Skeletal muscle cell (primary cell): ENCODE data around the gene ARHGAP12.
"Not testable (repeated sequence)": the region's sequence is repeated elsewhere in the genome, so short reads cannot be mapped to it uniquely, and the experiment has no call there.

Source experiments
- DNase-seq: peaks from one replicate; pipeline ENCODE4 v3.0.0-alpha.2; 2010; ENCODE audit warnings: low read depth
- H3K4me3 ChIP-seq: 2 replicates; pipeline ENCODE4 v1.5.1; 2011; ENCODE audit warnings: low read depth, mild to moderate bottlenecking, control low read depth, low read length, moderate library complexity

The ARHGAP12 gene

DNA sequence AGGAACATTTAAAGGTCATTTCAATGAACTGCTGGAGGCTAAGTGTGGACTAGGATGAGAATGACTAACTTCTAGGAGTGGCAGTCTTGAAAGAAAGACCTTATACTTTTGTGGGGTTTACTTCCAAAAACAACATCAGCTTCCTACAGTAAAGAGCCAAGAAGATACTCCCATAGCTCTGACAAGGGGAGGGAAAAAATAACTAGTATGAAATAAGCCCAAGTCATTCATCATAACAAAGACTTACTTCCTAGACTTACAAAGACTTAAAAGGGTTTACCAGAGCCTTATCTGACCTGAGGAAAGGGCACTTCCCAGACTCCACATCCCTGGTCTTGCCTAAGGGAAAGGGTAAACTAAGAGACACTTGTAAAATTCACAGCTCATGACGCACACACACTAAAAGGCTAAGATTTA is 31.7 kb downstream of the ARHGAP12 start:
- peak; percentile 20 for DNase-seq
- no peak overlapping the region for H3K4me3 ChIP-seq

DNA sequence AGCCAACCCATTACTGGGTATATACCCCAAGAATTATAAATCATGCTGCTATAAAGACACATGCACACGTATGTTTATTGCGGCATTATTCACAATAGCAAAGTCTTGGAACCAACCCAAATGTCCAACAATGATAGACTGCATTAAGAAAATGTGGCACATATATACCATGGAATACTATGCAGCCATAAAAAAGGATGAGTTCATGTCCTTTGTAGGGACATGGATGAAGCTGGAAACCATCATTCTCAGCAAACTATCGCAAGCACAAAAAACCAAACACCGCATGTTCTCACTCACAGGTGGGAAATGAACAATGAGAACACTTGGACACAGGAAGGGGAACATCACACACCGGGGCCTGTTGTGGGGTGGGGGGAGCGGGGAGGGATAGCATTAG is 32.9 kb downstream of the ARHGAP12 start:
- not testable (repeated sequence) for H3K4me3 ChIP-seq, DNase-seq

DNA sequence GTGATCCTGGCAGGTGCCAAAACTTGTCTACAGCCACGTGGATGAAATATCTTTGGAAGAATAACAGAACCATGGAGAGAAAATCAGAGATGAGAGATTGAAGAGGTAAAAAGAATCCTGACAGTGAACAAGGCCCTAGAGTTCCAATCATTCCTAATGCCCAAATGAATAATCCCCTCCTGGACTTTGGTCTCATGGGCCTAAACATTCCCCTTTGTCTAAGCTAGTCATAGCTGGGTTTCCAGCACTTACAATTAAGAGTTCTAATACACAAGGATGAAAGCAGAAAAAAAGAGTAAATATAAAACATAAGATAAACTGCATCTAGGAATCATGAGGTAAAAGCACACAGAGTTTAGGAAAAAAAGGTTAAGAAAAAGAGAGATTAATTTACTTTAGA is 40.2 kb downstream of the ARHGAP12 start:
- H3K4me3 ChIP-seq, result no peak overlapping the region
- no peak for DNase-seq

DNA sequence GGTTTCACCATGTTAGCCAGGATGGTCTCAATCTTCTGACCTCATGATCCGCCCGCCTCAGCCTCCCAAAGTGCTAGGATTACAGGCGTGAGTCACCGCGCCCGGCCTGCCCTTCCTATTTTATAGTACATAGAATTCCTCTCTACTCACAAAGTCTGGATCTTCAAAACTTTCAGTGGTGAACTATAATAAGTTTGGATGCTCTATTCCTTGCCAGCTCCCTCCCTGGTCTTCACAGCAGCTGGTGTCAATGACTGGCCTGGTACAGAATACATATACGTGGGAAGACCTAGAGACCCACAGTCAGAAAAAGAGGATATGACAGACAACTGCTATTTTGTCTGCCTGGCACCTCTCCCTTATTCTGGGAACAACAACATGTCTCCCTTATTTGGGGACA is 40.8 kb downstream of the ARHGAP12 start:
- H3K4me3 ChIP-seq, result no peak overlapping the region
- DNase-seq, result no peak

DNA sequence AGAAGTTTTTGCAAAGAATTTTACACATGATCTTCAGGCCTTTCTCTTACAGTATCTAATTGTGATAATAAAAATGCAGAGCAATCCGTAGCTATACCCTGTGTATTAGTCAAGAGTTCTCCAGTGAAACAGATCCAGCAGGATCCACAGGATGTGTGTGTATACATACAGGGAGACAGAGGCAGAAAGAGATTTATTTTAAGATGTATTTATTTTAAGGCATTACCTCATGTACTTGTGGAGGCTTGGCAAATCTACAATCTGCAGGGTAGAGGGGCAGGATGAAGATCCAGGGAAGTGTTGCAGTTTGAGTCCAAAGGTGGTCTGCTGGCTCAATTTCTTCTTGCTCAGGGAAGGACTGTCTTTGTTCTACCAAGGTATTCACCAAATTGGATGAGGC is 41.7 kb downstream of the ARHGAP12 start:
- no peak overlapping the region for H3K4me3 ChIP-seq
- DNase-seq, result no peak

DNA sequence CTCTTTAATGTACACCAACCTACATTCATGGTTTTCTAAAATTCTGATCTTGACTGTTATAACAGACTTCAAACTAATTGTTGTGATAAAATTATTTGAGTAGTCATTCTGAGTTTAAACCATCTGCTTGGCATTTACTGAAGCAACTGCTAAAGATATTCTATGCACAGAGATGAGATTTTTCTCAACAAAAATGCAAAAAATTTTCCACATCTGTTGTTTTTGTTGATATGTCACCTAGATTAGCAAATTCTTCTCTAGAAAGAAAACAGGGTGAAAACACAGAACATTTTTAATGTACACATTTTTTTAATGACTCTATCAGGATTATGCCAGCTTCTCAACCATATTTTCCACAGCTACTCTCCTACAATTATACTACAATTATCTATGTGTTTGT is 42.7 kb downstream of the ARHGAP12 start:
- no peak overlapping the region for H3K4me3 ChIP-seq
- DNase-seq, result no peak

DNA sequence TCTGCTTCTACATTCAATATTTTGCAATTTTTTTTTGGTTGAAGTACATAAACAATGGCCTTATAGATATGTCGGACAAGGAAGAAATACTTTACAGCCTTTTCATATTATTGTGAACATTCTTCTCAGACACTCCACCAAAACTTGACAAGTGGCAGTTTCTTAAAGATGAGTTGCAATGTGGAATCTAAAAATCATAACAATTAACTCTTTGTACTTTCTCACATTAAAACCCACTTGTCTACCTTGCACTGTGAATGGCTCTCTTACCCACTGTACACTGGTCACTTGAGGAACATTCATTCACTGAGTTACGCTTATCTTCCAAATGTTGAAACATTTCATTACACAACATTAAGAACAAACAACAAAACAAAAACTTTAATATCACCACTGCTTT is 44.2 kb downstream of the ARHGAP12 start:
- DNase-seq, result no peak

DNA sequence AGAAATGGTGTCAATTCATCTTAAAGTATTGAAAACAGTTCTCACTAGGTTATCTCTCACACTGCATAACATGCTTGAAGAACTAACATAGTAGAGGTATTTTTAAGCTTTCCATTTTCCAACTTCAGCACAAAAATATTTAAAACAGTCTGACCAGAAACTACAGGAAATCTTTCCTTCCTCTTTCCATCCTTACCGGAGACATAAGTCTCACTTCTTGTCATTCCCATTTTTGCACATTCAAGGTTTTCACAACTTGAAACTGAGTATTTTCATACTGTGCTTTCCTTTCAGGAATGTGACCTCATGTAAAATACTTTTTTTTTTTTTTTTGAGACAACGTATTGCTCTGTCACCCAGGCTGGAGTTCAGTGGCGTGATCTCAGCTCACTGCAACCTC is 45.2 kb downstream of the ARHGAP12 start:
- DNase-seq, result no peak
- H3K4me3 ChIP-seq, result no peak overlapping the region

More for the DNA sequence above, 44.2 kb downstream of the ARHGAP12 start:
- H3K4me3 ChIP-seq, result no peak overlapping the region

DNA sequence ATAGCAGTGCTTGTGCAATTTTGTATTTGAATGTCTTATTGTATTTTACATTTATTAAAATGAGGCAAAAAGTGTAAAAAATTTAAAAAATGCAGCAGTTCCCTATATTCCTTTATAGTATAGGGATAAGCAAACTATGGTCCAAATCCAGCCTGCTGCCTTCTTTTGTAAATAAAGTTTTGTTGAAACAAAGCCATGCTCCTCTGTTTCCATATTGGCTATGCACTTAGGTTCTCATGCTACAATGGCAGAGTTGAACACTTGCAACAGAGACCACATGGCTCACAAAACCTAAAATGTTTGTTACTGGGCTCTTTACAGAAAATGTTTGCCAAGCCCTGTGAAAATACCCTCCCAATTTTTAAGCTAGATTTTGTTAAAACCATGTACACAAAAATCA is 50.1 kb downstream of the ARHGAP12 start:
- DNase-seq, result no peak
- no peak overlapping the region for H3K4me3 ChIP-seq

DNA sequence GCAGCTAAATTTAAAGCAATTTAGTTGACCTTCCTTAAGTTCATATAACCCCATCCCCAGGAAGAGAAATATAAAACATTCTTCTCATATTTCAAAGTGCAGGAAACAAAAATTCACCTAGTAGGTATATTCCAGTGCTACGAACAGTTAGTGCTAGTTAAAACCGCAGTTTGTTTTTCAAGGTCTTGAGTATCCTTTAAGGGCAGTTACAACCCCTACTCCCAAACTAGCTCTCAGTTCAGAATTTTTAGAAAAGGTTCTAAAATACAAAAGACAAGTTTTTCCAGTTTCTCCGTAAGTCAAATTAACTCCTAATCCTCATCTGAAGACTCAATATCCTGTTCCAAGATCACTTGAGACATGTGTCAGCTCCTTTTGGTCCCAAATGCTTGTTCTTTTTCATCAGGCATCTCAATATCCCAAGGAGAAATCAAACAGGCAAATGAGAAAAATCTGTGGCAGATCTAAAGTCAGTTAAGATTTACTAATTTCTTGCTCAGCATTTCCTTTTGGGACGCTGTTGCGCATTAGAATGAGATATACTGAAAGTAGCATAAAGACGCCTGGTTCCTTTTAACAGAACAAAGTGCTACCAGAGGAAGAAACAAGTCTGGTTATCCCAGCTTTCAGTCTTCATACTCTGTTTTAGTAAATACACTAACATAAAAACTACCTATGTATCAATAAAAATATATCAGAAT is 51.8 kb downstream of the ARHGAP12 start:
- H3K4me3 ChIP-seq, result no peak overlapping the region
- no peak for DNase-seq

DNA sequence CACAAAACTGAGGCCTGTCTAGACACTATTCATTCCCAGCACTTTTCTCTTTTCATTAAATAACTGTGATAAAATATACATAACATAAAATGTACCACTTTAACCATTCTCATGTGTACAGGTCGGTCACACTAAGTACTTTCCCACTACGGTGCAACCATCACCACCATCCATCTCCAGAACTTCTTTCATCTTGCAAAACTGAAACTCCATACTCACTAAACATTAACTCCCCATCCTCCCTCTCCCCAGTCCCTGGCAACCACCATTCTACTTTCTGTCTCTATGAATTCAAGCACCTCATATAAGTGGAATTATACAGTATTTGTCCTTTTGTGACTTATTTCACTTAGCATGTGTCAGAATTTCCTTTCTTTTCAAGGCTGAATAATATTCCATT is 53.0 kb downstream of the ARHGAP12 start:
- no peak for DNase-seq
- no peak overlapping the region for H3K4me3 ChIP-seq

DNA sequence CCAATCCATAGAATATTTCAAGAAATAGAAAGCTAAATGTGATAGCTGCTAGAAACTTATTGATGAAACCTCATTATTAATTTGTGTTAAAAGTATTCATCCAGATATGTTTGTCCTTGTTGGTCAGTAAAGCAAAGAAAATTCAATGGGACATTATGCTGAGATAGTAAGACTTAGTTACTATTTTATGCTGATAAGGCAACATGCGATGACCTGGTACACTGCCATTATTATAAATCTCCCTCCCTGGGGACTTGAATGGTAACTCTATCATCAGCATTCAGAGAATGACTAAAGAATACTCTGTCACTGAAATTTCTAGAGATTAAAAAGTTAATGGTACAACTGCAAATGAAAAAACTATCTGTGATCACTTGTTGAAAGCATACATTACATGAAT is 54.9 kb downstream of the ARHGAP12 start:
- no peak overlapping the region for H3K4me3 ChIP-seq
- DNase-seq, result no peak

DNA sequence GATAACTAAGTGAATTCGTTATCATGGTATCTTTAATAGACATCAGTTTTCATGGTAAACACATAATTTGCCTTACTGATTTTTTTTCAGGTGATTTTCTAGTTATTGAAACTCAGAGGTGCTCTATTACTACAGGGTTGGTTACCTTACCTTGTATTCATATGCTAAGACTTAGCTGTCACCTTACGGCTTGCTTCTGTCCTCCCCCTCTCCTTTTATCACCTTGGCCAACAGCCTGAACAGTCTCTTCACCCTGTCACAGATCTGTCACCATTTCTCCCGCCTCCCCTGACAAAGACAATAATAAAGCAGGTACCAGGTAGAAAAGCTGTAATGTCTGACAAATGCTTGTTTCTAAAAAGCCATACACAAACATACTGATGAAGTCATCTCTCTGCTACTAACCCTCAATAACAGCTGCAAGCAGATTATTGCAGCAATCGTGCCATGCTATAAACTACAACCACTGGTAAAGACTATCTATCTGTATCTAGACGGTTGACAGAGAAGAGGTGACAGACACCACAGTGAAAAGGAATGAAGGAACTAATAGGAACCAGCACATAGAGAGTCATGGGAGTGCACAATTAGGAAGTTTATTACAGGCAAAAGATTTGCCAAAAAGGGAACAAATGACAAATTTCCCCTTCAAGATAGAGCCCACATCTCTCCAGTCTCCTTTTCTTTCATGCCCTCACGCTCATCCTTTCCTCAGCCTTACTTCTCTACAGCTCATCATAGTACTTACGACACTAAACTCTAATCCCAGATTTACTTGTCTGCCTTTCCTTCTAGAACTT is 57.2 kb downstream of the ARHGAP12 start:
- no peak for DNase-seq
- no peak overlapping the region for H3K4me3 ChIP-seq

DNA sequence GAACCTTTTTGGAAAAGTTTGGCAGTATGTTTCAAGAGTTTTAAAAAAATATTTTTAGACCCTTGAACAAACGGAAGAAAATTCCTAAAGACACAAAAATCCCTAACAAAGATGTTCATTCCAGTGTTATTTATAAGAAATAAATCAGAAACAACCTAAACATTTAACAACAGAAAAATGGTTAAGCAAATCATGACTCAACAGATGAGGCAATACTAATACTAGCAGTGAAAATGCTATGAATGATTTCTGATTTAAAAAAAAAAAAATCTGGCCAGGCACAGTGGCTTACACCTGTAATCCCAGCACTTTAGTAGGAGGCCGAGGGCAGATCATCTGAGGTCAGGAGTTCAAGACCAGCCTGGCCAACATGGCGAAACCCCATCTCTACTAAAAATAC is 61.0 kb downstream of the ARHGAP12 start:
- no peak for DNase-seq

DNA sequence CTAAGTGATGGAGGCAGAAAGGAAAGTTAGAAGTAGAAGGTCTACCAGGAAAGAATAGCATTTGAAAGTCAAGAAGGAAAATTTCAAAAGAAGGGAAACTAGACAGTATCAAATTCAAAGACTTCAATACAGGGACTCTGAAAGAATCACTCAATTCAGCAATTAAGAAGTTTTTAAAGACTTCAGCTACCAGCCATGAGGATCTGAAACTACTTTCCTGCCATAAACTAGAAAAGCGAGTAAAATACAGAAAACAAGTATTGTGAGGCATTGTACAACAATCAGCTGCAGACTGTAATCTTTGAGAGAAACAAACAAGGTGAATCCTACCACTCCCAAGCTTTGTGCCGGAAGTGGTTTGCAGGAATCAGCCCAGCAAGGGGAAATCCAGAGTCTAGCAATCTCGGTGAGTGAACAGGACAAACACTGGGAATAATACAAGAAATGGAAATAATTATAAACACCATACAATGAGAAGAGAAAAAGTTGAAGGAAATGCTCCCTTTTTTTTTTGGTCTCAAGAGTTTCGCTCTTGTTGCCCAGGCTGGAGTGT is 62.4 kb downstream of the ARHGAP12 start:
- no peak overlapping the region for H3K4me3 ChIP-seq
- DNase-seq, result no peak

More for the DNA sequence above, 61.0 kb downstream of the ARHGAP12 start:
- no peak overlapping the region for H3K4me3 ChIP-seq

DNA sequence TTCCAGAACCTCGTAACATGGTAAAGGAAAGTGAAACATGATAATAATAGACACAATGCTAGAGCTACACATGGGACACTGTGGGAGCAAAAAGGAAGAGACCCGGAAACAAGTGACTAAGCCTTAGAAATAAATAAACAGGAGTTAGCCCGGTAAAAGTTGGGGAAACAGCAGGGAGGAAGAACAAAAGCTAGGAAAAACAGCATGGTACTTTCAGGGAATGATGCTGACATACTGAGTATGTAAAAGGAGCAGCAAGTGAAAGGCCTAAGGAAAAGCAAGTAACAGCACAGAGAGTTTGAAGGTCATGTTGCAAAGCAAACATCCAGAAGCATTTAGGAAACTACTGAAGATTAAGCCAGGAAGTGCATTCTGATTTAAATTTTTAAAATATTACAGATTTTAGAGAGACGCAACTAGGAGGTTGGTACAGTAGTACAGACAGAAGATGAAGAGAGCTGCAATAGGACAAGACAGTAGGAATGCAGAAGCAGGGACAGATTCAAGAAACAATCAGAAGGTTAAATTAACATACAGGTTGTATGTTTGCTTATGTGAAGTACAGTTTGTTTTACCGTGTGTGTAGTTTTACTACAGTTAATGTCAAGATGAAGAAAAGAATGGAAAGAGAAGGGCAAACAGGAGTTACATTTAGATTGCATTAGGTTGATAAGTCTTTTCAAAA is 63.7 kb downstream of the ARHGAP12 start:
- DNase-seq, result no peak
- H3K4me3 ChIP-seq, result no peak overlapping the region

DNA sequence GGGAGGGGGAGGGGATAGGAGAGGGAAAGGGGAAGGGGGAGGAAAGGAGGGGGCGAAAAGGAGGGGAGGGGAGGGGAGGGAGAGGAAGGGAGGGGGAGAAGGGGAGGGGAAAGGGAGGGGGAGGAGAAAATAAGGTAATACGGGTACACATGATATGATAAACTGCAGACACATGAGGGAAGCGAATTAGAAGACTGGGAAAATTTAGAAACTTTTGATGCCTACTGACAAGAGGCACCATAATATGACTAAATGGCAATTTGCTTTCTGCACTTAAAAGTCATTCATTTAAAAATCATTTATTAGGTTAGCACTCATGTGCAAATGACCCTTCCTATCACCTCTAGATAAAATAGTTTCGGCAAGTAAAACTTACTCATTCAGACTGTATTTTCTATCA is 73.6 kb downstream of the ARHGAP12 start:
- H3K4me3 ChIP-seq, result no peak overlapping the region
- DNase-seq, result no peak

DNA sequence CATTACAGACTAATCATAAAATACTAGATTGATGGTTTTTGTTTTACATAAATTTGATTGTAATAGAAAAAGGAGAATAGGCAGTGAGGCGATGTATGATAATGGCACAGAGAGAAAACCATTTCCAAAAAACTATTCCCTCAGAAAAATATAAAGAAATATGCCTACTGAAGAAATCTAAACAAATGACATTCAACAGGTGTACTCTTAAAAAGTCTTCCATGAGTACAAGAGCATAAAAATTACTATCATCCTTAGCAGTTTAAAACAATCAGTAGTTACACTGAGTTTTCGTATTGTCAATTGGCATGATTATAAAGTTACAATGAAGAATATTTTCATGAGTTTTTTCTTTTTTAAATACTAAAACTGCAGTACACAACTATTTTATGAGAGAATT is 75.0 kb downstream of the ARHGAP12 start:
- no peak overlapping the region for H3K4me3 ChIP-seq
- DNase-seq, result no peak

DNA sequence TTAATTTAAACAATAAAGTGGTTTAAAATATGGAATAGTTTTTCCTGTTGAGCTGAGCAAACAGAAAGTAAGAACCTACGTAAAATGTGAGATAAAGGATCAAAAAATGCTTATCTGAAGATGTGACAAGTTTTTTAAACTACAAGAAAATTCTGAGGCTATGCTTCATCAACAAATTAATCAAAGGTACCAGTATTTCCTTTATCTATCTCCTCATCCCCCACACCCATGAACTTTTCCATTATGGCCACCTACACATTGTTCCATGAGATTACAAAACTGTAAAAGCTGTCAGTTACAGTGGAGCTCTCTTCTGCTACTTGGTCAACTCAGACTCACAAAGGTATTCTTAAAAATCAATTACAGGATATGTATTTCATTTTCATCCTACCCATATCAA is 77.4 kb downstream of the ARHGAP12 start:
- no peak overlapping the region for H3K4me3 ChIP-seq
- DNase-seq, result no peak

DNA sequence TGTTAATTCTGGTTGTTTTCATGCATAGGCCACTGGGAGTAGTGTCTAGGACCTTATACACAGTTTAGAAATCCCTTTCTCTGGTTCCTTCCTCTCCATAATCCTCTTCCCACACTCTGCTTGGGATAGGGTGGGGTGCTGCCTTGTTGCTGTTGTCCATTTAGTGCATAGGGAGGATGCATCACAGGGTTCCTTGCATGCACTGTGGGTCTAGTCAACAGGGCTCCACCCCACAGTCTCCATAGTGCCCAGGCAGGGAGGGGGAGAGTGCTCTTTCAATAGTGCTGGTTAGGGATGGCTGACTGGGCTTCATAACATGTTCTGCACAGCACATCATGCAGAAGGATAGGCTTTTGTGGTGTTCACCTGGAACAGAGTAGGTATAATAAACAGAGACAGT is 81.1 kb downstream of the ARHGAP12 start:
- H3K4me3 ChIP-seq, result no peak overlapping the region
- DNase-seq, result no peak
